ENCODE measurements around the gene HEMK1.

HEMK1 gene

GRCh38 chr3:50603261-50604109, 34.2 kb downstream of the HEMK1 start:
- Histone ChIP-seq H3K9me3 (no peaks in the 10 kb centered on the region), H3K4me3 (ENCODE audit: low read depth, low read length) (no peak overlapping the region), H3K4me1 (peaks cover 18% of the 10 kb centered on the region), H3K27me3 (no peaks in the 10 kb centered on the region), H3K36me3 (no peaks in the 10 kb centered on the region)
- no peak for DNase-seq
- no peak for TF ChIP-seq CTCF (IDR thresholded peaks at IDR 0.05; ENCODE audit: low read depth, low read length)

- DNase-seq: no peak
- H3K9me3 ChIP-seq: no peaks in the 10 kb centered on the region
- no peaks in the 10 kb centered on the region for H3K36me3 ChIP-seq
- TF ChIP-seq CTCF (IDR thresholded peaks at IDR 0.05; ENCODE audit: low read depth, low read length): no peak
- H3K4me1 ChIP-seq: peaks cover 18% of the 10 kb centered on the region
- H3K27me3 ChIP-seq: no peaks in the 10 kb centered on the region
- no peak overlapping the region for H3K4me3 ChIP-seq (ENCODE audit: low read depth, low read length)
These were observed 34.8 kb downstream of the HEMK1 start for GRCh38 chr3:50604110-50604621.

- DNase-seq: no peak
- Histone ChIP-seq H3K36me3 (no peaks in the 10 kb centered on the region), H3K4me3 (ENCODE audit: low read depth, low read length) (no peak overlapping the region), H3K9me3 (no peaks in the 10 kb centered on the region), H3K4me1 (peaks cover 18% of the 10 kb centered on the region), H3K27me3 (no peaks in the 10 kb centered on the region)
- TF ChIP-seq CTCF (IDR thresholded peaks at IDR 0.05; ENCODE audit: low read depth, low read length): no peak
These were observed 35.6 kb downstream of the HEMK1 start for GRCh38 chr3:50604628-50605588.

- Histone ChIP-seq H3K4me3 (ENCODE audit: low read depth, low read length) (no peak overlapping the region), H3K36me3 (no peaks in the 10 kb centered on the region), H3K4me1 (peaks cover 16% of the 10 kb centered on the region), H3K9me3 (no peaks in the 10 kb centered on the region), H3K27me3 (no peaks in the 10 kb centered on the region)
- no peak for DNase-seq
- TF ChIP-seq CTCF (IDR thresholded peaks at IDR 0.05; ENCODE audit: low read depth, low read length): no peak
These were observed 36.6 kb downstream of the HEMK1 start for GRCh38 chr3:50605901-50606326.

- H3K9me3 ChIP-seq: no peaks in the 10 kb centered on the region
- H3K27me3 ChIP-seq: no peaks in the 10 kb centered on the region
- no peaks in the 10 kb centered on the region for H3K36me3 ChIP-seq
- no peak for TF ChIP-seq CTCF (IDR thresholded peaks at IDR 0.05; ENCODE audit: low read depth, low read length)
- peaks cover 13% of the 10 kb centered on the region for H3K4me1 ChIP-seq
- H3K4me3 ChIP-seq (ENCODE audit: low read depth, low read length): no peak overlapping the region
- no peak for DNase-seq
These were observed 37.3 kb downstream of the HEMK1 start for GRCh38 chr3:50606596-50606995.

All from BE2C (cell line).